ENCODE results near the gene RUBCNL.

DNA sequence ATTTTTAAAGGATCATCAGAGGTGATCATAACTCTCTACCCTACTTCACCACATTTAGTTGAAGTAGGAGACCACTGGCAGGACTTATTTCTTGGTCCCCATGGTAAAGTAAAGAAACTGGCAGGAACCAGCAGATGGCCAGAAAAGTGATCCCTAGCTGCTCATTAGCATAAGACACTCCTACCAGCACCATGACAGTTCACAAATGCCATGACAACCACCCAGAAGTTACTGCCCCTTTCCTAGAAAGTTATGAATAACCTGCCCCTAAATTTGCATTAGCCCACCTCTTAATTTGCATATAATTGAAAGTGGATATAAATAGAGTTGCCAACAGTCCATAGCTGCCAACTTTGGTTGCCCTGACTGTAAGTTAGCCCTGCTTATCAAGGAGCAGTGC lies 18.4 kb upstream of the RUBCNL start:
- TF ChIP-seq SIN3A (IDR thresholded peaks at IDR 0.05; ENCODE audit: low read depth) (no peak), ZNF274 (IDR thresholded peaks at IDR 0.05; ENCODE audit: low read depth, low read length) (no peak), YY1 (IDR thresholded peaks at IDR 0.05; ENCODE audit: extremely low read depth, insufficient replicate concordance, low read depth, low read length) (no peak), POLR2AphosphoS5 (IDR thresholded peaks at IDR 0.05; ENCODE audit: low read depth, low read length) (no peak), CEBPB (IDR thresholded peaks at IDR 0.05; ENCODE audit: low read depth) (no peak), EZH2 (IDR thresholded peaks at IDR 0.05) (no peak), POLR2A (IDR thresholded peaks at IDR 0.05; ENCODE audit: borderline replicate concordance, extremely low read depth, insufficient read depth, insufficient read length) (no peak), EZH2phosphoT487 (IDR thresholded peaks at IDR 0.05; ENCODE audit: borderline replicate concordance) (no peak), TCF7L2 (IDR thresholded peaks at IDR 0.05; ENCODE audit: borderline replicate concordance, extremely low read depth, insufficient read depth, insufficient read length) (no peak)
- TF ChIP-seq, protein P1, sequence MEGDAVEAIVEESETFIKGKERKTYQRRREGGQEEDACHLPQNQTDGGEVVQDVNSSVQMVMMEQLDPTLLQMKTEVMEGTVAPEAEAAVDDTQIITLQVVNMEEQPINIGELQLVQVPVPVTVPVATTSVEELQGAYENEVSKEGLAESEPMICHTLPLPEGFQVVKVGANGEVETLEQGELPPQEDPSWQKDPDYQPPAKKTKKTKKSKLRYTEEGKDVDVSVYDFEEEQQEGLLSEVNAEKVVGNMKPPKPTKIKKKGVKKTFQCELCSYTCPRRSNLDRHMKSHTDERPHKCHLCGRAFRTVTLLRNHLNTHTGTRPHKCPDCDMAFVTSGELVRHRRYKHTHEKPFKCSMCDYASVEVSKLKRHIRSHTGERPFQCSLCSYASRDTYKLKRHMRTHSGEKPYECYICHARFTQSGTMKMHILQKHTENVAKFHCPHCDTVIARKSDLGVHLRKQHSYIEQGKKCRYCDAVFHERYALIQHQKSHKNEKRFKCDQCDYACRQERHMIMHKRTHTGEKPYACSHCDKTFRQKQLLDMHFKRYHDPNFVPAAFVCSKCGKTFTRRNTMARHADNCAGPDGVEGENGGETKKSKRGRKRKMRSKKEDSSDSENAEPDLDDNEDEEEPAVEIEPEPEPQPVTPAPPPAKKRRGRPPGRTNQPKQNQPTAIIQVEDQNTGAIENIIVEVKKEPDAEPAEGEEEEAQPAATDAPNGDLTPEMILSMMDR (IDR thresholded peaks at IDR 0.05 in 2 of 3, conservative IDR thresholded peaks at IDR 0.05 in 1 of 3; ENCODE audit: borderline replicate concordance in 1 of 3, insufficient read depth in 1 of 3, low read depth in 2 of 3, low read length in 2 of 3) = no peak
- TF ChIP-seq, protein P2, sequence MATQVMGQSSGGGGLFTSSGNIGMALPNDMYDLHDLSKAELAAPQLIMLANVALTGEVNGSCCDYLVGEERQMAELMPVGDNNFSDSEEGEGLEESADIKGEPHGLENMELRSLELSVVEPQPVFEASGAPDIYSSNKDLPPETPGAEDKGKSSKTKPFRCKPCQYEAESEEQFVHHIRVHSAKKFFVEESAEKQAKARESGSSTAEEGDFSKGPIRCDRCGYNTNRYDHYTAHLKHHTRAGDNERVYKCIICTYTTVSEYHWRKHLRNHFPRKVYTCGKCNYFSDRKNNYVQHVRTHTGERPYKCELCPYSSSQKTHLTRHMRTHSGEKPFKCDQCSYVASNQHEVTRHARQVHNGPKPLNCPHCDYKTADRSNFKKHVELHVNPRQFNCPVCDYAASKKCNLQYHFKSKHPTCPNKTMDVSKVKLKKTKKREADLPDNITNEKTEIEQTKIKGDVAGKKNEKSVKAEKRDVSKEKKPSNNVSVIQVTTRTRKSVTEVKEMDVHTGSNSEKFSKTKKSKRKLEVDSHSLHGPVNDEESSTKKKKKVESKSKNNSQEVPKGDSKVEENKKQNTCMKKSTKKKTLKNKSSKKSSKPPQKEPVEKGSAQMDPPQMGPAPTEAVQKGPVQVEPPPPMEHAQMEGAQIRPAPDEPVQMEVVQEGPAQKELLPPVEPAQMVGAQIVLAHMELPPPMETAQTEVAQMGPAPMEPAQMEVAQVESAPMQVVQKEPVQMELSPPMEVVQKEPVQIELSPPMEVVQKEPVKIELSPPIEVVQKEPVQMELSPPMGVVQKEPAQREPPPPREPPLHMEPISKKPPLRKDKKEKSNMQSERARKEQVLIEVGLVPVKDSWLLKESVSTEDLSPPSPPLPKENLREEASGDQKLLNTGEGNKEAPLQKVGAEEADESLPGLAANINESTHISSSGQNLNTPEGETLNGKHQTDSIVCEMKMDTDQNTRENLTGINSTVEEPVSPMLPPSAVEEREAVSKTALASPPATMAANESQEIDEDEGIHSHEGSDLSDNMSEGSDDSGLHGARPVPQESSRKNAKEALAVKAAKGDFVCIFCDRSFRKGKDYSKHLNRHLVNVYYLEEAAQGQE (IDR thresholded peaks at IDR 0.05; ENCODE audit: low read depth) = no peak
